Measurements from ENCODE around the gene FILIP1L.

The FILIP1L gene

DNA sequence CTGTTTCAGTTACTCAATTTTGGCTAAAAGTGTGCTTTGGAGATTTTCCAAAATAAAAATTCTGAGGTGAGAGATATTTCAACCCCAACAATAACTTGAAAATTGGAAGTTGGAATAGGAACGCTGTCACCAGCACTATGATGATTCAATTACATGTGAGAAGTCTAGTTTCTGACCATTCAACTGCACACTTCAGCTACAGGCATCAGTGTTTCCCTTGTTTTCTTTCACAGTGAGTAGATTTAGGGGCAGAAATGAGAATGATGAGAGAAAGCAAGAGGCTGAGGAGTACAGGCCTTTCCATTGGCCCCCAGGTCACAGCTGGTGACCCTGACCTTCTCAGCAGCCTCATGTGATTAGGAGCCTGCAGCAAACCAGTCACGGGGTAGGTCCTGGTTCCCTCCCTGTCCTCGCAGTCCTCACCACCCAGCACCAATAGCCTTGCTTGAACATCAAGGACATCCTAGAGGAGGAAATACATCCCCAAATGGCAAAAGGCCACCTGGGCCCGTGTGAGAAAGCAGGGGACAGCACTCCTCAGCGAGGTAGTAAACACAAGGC, 10.0 kb upstream of the FILIP1L start:
- DNase-seq: no peak

DNA sequence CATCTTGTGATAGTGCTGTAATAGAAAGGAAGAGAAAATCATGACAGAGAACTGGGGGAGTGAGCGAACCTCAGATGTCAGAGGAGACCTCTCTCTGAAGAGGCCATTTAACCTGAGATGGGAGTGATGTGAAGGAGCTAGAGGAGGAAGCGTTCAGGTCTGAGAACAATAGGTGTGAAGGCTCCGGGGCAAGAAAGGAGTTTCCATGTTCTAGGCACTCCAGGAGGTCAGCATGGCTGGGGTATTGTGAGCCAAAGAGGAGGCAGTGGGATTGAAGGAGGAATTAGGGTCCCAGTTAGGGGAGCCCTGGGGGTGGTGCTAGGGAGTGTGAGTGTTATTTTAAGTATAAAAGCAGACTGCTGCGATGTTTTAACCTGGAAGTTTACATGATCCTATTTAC, 8.8 kb upstream of the FILIP1L start:
- no peak for DNase-seq

DNA sequence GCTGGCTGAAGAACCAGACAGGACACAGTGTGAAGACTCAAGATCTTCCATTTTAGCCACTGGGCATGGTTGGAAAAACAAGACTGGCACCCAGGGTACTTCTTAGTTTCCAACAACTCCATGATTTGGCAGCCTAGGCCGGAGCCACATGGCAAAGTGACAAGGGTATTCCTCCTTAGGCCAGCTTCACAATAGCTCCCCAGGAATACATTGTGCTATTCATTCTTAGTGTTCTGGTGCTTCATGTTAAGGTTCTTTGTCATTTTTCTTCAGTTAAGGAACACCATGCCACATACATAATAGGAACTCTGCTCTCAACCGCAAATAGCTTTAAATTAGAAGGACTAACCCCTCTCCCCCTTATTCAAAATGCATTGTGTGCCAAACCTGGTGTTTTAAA, 8.0 kb upstream of the FILIP1L start:
- no peak for DNase-seq

DNA sequence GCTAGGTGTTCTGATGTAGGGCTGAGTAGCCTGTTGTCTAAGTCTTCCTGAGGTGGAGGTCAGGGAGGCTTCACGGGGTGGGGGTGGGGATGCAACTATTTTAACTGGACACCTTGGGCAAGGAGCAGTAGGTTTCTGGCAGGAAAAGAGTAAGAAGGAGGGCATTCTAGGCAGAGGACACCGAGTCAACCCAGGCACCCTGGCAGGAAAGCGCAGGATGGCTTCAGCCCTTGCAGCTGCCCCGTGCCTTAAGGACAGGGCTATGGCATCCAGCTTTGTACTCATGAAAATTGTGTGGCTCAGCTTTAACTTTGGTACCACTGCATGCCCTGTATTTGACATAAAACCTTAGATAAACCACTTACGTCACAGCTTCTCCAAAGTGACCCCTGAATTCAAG, 6.4 kb upstream of the FILIP1L start:
- DNase-seq: no peak

DNA sequence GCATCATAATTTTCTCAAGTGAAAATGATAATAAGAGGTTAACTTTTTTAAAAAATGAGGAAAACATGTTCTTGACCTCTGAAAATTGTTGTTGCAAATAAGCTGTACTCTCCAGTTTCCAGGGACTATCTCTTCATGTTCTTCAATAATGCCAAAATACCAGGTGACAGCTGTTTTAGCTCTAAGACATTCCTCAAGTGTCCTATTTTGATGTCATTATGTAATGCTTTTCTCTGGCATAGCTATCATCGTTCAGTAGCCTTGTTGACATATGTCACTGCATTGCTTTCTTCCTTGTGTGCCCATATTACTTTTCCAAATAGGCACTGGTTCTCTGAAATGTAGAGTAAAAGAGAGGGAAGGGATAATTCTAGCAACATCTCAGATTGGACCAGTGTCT, 5.7 kb upstream of the FILIP1L start:
- DNase-seq: no peak

DNA sequence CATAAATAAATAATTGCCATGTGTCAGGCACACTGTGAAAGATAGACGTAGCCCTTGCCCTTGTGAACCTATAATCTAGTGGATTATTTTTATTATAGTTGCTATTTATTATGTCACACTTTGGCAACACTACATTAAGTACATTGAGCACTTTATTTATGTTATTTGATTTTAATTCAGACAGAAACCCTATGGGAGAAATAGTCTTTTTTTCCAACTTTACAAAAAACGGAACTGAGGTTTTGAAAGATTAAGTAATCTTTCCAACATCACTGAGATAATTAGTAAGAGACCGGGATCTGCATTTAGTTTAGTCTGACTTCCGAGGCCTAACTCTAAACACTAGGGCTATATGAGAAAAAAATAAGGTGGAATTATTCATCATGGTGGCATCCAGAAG, 2.8 kb upstream of the FILIP1L start:
- DNase-seq: no peak

DNA sequence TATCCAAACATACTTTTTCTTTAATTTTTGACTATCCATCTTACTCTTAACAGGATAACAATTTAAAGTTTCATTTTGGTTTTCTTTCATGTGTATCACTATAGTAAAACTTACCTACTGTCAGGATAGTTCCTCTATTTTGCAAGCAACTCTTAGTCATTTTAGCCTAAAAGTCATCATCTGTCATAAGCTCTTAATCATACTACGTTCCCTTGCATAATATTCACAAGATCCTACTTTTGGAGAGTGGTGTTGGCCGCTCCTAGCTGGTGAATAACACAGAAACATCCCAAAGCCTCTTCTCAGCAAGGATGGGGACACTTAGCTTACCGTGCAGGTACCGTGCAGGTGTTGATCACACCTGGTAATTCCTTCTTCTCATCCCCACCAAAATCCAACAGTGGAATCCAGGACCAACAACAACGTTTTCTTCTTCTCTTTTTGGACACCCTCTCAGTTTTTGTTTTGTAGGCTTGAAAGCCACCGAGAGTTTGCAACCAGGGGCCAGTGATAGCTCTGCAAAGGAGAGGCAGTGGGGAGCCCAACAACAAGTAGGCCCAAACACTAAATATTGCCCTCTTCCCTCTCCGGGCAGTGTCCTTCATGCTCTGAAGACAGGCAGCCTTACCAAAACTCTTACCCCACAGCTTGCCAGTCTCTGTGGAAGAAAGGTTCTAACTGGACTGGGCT, 433 bp downstream of the FILIP1L start:
- DNase-seq: no peak

DNA sequence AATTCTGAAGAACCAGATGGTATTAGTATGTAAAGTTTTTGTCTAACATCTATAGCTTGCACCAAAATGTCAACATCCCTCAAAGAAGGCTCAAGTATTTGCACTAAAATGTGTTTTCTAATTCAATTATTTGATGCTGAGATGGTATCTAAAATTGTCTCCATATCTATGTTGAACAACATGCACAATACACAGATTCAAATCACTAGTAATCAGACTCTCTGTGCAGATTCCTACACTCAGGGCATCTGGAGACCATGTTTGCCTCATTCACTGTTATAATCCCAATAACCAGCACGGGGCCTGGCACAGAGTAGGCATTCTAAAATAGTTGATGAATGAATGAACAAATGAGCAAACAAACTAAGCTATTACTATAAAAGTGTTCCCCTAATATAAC, 2.6 kb downstream of the FILIP1L start:
- no peak for DNase-seq

DNA sequence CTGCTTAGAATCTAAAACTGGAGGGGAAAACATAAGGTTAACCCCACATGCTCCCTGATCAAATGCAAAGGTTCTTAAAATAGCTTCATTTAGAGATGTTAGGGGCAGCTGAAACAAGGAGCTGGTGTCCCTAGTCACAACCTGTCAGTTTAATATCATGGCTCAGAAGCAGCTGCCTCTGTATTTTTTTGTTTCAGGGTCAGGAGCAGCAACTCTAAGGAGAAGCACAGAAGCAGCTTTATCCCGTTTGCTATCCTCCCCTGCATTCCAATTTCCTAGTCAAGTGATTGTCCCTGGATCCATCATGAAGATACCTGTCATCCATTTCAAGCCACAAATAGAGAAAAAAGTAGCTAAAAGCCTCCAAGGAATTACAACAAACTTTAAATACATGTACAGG, 4.1 kb downstream of the FILIP1L start:
- DNase-seq: no peak

DNA sequence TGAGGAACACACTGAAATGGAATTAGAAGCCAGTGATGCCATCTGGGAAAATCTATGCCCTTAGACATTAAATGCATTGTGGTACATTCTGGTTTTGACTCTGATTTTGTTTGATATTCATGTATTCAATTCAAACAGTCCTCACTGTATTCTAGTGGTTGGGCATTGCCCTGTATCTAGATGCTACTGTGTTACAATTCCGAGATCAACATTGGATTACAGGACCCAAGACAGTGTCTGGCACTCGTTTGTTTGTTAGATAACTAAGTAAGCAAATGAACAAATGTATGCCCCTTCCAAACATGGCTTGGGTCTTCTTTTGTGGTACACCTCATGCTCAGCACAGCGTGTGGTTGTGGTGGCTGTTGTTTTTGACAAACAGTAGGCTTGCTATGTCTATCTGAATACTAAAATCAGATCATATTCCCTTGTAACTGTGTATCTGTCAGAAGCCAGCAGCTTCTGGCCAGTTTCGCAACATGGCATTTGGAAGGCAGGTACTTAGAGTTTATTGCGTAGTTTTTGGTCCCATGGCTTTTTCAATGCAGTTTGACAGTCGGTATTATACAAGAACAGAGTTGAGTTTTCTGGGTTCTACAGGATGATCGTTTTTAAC, 5.7 kb downstream of the FILIP1L start:
- DNase-seq: no peak

DNA sequence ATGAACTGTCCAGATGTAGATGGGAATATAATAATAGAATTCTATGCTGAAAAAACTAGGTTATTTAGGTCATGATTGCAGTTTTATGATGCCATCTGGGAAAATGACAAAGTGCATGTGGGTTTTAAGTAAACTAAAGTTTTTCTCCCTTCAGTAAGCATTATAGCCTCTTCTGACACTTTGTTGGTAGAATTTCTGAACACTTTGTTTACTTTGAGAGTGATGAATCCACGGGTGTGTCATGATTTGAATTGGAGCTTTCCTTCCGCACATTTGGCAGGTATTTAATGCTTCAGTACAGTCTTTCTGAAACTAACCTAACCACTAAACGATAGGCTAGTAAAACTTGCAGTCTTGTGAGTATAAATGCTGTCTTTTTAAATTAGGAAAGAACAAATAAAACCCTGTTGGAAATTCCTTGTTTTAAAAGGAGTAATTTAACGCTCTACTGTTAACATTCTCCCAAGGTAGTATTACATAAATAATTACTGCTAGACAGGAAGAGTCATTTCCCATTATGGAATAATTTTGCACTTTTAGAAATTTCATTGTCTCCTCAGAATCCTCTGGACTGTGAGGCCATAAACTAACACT, 7.0 kb downstream of the FILIP1L start:
- no peak for DNase-seq

DNA sequence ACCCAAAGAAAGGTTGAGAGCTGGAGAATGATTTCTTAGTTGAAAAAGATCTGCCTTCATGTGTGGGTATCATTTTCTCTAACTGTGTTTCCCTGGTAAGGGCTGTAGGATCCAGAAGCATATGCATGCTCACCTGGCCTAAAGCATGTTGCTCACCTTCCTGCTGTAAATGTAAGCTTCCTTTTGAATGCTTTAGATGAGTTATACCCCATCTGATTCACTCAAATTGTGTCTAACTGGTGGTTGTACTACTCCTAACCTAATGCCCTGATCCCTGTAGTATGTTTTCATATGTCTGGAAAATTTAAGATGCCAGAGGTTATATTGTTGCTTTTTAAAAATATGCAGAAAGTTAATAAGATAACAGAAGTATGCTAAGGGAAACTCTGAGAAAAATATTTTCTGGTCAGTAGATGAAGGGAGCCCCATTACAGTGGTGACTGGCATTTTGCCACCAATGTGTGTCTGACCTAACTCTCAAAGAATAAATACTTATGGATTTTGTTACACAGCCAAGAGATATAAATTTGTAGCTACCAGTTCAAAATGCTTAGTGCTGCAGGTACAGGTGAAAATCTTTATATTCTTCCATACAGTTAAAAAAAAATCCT, 7.7 kb downstream of the FILIP1L start:
- no peak for DNase-seq

DNA sequence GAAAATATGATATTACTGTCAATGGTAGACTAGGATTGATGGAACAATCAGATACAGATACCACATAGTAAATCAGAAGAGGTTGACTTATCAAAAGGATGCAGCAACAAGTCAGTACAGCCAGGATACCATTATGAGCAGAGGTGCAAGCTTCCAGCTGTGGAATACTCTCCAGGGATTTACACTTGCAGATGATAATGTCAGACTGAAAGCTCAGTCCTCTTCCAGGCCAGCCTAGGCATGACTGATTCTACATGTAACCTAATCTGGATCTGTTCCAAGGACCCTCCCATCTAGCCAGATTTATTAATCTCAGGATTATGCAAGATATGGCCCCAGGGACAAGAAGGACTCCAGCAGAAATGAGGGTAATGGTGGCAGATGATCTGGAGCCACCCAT, 8.2 kb downstream of the FILIP1L start:
- DNase-seq: no peak

DNA sequence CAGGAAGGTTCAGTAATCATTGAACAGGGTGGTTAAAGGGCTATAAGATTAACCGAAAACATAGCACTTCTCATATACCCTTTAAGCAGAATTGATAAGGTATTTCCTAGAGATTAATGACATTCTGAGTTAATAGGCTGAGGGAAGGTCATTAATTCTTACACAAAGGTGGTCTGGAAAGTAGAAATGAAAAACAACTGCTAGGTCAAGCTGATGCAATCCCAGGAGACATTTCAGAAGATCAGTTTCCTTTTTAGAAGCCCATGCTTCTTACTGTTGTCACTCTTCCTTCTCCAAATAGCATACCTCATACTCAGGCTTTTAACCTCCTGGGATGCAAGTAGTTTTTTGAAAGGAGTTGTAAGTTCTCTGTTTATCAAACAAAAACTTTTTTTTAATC, 8.8 kb downstream of the FILIP1L start:
- no peak for DNase-seq

DNA sequence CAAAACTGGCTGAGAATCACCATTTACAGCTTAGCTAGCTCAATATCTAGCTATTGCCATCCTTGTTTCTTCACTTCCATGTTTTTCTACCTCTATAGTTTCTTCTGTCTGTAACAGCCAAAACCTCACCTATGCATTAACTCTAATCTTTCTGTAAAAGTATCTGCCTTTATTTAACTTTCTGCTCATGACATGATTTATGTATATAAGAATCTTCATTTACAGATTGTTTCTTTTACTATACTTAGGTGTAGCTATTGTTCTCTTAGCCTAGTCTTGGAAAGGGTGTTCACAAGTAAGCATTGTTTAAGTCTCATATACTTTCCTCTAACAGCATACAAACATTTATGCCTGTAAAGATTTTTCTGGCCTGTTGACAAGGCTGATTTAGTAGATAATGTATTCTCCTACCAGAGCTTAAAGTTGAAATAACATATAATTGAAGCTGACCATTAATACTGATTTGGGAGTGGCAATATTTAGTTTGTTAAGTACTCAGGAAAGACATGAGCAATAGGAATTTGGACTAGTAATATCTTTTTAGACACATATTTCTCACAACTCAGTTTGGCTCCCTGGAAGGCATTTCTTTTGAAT, 9.4 kb downstream of the FILIP1L start:
- DNase-seq: no peak

DNA sequence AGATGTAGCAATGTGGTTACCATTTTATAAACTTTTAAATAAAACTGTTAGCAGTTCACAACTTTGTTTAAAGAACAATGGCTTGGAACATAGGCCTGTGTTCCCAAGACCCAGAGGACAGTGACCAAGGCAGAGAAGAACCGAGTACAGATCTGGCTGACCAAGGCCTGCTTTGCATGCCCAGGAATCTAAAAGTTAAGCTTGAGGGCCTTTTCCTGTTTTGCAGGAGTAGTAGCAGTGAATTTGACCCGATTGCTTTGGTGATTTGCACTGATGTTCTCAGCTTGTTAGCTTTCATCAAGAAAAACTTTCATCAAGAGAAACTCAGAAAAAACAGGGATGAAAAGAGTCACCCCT, 9.9 kb downstream of the FILIP1L start:
- no peak for DNase-seq

DNA sequence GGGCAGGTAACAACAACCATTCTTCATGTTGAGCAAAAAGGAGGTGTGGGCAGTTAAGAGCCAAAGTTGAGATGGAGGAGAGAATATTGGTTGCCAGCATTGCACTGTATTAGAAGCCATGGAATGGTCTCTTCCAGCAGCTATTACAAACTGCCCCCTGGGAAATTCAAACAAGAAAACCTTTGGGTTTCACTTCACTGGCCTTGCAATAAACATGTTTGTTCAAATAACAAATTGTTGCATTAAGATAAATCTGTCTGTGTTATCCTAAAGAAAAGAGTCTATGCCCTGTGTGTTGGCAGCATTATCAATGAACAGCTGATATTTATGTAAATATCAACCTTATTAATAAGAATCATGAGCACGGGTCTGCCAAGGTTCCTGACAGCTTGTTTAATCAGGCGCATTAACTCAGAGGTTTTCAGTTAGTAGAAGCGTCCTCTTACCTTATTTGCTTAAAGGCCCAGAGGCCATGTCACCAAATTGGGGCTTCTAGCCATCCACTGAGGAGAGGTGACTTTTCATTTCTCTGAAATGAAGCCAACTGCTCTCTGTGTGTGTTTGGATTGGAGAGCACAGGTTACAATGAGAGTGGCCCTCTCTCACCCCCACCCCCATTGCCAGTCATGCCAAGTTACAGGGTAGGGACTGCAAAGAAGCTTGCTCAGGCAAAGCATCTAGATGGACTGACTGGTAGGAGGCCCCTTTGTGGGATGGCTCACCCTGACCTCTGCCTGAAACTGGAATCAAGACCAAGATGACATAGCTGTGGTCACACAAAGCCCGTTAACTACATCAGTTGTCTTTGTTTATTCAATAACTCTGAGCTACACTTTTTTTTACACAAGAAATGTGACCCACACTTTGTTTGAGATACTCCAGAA, 10.5 kb downstream of the FILIP1L start:
- peak; percentile 59 for DNase-seq

DNA sequence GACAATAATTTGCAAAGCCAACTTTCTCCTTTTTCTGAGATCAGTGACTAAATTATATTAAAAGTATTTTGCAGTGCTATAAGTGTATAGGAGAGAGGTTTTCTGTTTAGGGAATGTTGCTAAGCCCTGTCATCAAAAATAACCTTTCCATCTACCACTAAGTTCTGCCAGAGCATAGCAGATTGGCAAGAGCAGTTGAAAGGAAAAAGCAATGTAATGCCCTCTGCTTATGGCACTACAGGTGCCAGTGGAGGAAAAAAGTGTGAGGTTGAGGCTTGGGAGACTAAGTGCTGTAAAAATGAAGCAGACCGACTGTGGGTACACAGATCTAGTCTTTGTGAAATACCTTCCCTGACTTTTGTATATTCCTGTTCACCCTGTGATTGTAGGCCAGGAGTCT, 11.5 kb downstream of the FILIP1L start:
- DNase-seq: no peak

DNA sequence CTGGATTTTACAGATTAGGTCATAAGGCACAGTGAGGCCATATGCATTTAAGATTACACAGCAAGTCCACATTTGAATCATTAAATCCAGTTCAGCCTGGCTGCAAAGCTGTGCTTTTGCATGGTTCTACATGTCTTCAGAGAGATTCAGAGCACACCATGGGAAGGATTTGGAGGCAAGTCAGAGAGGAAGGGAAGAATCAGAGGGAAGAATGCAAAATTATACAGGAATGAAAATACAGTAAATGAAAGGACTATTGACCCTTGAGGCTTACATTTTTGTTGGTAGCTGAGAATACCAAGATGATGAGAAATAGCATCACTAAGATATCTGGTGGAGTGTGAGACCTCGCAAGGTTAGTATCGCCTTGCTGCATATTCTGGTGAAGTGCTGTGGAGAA, 13.9 kb downstream of the FILIP1L start:
- DNase-seq: no peak

DNA sequence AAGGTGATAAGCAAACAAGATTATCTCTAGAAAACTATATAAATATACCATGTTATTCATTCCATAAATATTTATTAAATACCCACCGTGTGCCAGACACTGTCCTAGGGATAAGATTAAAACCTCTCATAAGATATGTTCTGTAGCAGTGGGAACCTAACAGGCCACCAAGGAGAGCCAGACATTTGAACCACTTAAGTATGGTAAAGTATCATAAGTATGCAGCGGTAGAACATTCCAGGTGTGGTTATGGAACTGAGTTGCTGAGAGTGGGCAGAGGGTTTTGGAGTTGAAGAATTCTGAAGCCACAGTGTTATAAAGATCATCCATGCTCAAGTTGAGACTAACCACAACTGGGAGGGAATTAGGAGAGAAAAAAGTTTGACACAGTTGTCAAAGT, 14.7 kb downstream of the FILIP1L start:
- DNase-seq: no peak

DNA sequence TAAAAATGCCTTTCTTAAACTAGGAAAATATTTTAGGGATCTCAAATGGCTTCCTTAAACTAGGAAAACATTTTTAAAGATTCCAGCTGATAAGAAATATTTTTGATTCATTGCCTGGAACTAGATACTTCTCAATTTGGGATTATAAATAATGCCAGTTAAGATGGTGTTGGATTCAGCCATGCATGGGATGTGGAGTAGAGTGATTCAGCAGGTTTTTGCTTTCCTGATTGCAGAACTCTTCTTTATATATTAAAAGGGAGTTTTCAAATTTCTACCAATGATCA, 15.6 kb downstream of the FILIP1L start:
- DNase-seq: no peak

DNA sequence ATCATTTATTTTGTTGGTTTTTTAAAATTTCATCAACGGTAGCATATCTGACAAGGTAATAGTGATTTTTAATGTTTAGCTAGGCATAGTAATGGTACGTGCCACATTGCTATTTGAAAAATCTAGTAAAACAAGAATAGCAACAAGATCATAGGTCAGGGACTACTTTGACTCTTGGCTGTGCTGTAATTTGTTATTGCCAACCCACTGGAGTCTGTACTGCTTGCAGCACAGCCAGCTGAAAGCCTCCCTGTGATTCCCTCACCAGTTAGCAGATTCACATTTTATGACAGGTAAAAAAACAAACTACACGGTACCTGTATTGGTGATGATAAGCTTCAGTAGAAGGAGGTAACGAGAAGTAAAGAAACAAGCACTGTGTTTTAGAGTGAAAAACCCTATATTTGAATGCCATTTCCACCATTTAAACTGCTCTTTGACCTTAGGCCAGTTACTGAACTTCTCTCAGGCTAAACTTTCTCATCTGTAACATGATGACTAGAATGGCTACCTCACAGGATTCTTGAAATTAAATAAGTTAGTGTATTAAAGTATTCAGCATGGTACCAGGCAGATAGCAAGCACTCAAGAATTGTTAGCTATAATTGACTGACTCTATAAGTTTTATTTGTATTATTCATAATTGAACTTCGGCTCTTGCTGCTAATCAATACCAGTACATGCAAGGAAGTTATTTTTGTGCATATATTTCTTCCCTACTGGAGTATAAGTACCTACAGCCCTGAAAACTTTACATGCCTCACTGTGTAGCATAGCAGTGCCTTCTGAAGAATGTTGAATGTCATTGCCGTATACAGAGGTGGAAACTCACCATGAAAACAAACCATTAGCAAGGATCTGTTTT, 16.1 kb downstream of the FILIP1L start:
- no peak for DNase-seq

Measured in NCI-H1694 (cell line).